Stimulated activated CD4-positive, alpha-beta T cell treated with anti-CD3 and anti-CD28 coated beads, Interleukin-1b, Interleukin-23, amount 100 ng/mL, for 48 hours (primary cell): Measurements from ENCODE around the gene LRRC61.
"Not testable (repeated sequence)": the region's sequence is repeated elsewhere in the genome, so short reads cannot be mapped to it uniquely, and the experiment has no call there.

Source experiments
- DNase-seq: peaks from one replicate; pipeline ENCODE4 v3.0.0-alpha.2; 2020

The LRRC61 gene, protein sequence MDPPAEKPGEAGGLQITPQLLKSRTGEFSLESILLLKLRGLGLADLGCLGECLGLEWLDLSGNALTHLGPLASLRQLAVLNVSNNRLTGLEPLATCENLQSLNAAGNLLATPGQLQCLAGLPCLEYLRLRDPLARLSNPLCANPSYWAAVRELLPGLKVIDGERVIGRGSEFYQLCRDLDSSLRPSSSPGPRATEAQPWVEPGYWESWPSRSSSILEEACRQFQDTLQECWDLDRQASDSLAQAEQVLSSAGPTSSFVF

DNA sequence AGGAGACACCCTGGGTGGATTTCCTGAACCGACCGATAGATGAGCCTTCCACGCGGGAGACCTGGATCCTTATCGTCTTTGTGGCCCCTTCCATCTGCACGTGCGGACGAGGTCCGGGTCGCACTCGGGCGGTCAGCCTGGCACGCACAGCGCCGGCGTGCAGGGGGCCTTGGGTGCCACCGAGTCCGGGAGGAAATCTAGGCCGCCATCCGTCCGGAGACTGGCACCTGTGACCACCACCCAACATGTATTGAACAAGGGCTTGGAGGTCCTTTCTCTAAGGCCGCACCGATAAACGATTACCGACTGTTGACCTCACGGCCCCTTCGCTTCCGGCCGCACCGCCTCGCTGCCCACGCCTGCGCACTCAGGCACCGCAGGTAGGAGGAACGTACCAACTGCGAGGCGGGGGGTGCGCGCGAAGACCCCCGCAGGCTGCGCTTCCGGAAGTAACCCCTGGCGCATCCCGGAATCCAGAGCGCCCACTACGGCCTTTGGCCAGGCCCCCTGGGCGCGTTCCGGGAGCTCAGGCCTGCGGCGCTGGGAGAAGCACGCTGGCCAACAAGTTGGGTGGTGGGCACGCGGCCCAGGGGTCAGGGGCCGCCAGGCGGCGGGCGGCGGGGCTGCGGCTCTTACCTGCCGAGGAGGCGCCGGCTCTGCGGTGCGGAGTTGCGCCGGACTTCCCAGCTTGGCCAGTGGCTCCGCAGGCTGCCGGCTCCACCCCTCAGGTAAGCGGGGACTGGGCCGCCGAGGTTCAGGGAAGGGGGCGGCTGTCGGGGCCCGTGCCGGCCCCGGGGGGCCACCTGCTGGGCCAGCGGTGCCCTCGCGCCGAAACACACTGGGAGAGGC lies at the start of gene LRRC61, which contains the start of gene ACTR3C:
Gene LRRC61 (plus strand): TSS at position 523 of the 849 bp plus-strand sequence. CDS start 13,507 bp downstream, outside the sequence.
Gene ACTR3C (minus strand): TSS at position 713 of the 849 bp plus-strand sequence. CDS start 28,249 bp downstream, outside the sequence.
- DNase-seq = peak; percentile 67

DNA sequence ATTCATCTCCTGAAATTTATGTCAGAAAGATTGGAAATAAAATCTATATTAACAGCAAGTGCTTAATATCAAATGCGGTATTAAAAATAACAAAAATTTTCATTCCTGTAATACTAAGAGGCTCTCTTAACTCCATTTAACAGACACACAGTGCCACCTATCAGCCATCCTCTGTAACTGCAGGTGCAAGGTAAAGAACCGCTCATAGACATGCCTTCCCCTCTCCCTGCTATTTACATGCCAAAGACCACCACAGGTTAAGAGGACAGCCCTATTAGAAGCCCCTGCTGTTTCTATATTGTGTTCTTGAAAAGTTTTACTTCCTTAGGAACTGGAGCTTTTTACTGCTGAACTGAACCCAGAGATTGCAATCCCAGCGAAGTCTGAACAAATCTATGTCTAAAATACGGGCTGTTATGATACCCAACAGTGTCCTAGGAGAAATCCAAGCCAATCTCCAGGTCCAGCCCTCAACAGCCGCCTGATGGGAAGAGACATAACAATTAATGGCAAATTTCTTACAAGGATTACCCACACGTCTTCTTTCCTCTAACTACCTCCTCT lies 46.9 kb upstream of the LRRC61 start:
- DNase-seq = not testable (repeated sequence)

DNA sequence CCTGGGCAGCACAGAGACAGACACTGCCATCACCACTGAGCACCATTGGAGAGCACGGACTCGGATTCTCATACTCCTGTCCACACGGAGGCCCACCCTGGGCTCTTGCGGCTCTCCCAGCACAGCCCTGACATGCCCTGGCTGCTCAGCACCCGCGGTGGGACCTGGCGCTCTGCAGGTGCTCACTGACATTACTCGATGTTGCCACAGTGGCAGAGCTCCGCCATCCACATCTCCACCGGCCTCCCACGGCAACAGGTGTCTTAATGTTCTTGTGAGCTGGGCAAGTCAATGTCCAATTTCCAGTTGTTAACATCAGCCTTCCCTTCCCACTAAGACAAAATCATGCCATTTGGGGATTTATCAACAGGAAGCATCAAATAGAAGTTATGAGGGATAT lies 44.8 kb upstream of the LRRC61 start:
- DNase-seq = not testable (repeated sequence)

DNA sequence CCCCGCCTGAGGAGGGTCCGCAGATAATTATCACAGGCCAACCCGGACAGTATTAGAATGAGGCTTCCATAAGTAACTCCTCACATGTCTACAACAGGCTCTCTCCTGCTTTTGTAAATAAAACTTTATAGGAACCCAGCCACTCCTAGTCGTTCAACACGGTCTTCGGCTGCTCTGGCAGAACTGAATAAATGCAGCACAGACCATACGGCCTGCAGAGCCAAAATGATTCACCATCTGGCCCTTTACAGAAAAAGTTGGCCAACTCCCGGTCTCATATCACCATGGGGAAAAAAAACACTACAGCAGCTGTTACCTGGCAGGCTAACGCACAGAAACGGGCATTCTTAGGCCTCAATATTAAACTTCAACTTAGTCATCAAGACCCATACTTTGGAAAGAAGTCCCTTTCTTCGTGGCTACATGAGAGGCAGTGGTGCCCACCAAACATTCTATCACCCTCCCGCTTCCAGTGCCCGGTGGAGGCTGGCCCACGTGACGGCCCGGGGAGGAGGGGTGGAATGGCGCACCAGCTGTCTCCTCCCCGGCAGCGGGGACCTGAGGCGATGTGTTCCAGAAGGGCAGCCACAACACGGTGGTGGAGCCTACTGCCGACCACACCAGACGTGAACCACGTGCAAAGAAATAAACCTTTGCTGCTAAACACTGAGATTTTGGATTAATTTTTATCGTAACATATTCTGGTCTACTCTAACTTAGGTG lies 41.3 kb upstream of the LRRC61 start:
- not testable (repeated sequence) for DNase-seq

DNA sequence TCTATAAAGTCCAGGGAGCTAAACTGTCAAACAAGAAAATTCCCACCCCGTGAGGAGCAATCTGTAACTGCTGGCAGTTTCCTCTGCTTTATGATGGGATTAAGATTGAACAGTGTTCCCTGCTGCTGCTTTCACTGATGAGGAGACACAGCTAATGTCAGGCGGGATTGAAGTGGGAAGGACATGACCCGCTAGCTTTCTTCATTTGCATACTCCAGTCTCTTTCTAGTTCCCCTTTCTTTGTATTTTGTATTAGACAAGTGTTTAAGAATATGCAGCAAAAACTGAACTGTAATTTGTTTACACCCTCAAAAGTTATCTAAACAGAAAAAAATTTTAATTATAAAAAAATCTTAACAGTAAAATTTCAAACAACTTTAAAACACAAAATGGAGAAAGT lies 40.0 kb upstream of the LRRC61 start:
- DNase-seq = not testable (repeated sequence)

DNA sequence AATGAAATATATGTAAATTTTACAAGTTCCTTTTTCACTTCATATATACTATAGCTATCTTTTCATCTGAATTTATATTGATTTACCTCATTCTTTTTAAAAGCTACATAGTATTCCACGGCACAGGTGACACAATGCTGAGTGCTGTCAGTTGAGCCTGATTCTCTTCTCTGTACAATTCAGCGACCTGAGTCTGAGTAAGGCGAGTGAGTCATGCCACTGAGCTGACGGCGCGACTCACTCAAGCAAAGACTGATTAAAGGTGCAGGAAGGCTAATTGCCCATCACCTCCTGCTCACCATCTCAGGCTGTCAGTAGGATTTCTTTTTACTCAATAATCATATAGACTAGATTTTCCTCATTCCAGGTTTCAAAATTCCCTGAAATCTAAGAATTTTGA lies 39.5 kb upstream of the LRRC61 start:
- DNase-seq = not testable (repeated sequence)

DNA sequence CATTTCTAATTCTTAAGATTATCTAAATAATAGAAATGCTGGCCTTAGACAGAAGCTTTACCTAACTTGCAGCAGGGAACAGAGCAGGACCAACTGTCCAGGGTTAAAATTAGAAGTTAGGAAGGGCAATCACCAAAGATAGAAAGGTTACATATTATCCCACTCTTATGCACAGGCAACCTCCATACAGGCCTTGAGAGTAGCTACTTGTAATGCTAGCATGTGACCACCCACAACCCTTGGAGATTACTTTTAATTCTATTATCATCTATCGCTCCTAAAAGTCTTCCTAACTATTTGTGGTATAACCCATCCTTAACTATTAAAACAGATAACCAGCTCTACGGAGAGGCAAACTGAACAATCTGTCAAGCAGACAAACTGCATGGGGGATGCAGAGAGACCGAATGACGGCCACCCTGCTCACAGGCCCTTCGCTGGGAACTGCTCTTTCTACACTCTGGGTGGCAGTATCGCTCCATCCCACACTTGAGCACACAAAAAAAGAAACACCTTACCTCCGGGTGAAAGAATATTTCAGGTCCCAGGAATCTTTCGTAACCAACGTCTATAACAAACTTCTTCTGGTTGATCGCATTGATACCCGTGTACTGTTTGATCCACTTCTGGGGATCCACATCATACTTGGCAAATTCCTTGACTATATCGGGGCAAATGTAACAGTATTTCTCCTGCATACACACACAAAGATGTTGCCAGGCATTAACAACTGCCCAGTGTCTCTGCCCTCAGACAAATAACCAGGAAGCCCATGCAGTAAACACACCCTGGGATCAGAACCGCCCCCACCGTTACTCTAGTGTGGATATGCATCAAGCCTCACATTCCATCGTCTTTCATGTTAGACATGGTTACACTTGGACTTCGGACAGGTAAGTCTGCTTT lies 37.1 kb upstream of the LRRC61 start:
- DNase-seq = peak; percentile 22

DNA sequence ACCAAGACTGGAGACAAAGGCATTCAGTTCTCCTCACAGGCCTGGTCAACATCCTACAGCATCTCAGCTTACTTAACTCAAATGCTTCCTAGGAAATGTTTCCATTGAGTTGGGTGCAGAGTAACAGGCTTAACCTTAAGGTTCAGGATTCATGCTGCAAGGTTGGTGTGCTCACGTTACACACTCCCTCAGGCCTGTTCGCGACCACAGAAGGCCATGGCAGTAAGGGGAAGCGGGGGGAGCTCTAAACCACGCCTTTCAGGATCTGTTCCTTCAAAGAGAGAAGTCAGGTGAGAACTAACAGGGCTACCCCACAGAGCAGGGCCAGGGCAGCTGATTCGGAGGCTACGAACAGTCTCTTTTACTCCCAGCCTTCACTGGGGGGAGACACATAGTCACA lies 35.3 kb upstream of the LRRC61 start:
- not testable (repeated sequence) for DNase-seq

DNA sequence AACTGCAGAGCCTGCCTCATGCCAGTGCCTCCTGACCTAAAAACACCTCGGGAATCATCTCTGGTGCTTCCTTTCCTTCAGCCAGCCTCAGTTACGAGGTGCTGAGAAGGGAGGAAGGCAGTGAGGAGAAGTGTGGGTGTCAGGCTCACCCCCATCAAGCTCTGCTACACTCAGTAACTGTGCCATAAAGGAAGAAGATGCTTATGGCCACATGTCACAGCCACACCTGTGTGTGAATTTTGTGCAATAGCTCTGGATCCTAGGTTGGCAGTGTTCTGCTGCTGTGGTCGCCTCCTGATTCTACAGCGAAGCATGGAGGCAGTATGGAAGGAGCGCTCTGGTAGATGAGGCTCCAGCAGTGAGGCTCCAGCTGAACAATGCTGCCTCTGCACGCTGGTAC lies 34.3 kb upstream of the LRRC61 start:
- not testable (repeated sequence) for DNase-seq

DNA sequence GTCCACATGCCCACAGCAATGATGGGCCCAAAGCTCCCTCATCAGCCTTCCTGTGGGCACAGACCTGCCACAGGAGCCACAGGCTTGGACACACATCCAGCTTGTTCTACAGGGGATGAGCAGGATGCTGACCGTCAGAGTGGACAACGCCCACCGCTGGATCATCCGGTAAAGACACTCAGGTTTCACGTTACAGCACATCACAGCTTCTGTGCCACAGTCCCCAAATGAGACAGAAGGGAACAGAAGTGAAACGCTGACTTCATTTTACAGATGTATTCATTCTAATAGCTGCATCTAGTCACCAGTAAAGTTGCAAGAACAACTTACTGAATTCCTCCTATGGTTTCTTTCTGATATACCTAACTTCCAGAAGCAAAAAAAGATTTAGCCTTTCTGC lies 32.8 kb upstream of the LRRC61 start:
- not testable (repeated sequence) for DNase-seq

DNA sequence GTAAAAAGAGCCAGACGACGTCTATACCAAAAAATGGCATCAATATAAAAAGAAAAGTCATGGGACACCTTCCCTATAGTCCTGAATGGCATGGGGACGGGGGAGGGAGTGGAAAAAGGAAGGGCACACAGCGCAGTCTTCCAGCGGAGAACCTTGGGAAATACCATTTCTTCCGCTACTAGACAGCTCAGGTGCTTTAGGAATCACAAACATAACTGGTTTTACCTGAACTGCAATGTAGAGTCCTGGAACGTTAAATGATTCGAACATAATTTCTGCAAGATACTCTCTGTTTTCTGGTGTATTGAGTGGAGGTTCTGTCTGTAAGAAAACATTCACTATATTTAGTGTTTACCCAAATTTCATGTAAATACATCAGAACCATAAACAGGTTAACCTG lies 28.1 kb upstream of the LRRC61 start:
- not testable (repeated sequence) for DNase-seq

DNA sequence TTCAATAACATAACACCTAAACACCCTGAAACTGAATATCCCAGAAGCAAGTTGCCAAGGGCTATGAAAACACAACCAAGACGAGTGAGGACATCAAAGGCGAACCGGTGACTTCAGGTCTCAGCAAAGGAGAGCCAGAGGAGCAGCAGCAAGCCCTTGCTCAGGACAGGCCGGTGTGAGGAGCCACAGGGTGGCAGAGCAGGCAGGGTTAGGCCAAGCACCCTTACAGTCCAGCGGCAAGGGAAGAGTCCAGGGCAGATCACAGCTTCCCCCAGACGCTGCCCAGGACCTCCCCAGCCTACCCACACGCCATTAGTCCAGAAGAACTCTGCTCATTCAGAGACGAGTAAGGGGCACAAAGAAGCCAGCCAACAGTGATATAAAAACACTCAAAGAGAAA lies 27.5 kb upstream of the LRRC61 start:
- not testable (repeated sequence) for DNase-seq

DNA sequence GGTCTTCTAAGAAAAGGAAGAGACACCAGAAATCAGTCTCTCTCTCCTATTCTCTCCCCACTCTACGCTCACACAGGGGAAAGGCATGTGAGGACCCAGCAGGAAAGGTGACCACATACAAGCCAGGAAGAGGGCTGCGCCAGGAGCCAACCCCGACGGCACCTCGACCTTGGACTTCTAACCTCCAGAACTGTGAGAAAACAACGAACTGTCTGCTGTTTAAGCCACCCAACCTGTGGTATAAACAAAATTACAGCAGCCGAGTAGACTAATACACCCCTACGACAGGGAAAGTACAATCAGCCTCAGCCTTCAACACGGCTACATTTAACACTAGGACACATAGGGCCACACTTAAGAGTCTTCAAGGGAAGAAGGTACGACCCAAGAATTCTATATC lies 26.4 kb upstream of the LRRC61 start:
- DNase-seq = not testable (repeated sequence)

DNA sequence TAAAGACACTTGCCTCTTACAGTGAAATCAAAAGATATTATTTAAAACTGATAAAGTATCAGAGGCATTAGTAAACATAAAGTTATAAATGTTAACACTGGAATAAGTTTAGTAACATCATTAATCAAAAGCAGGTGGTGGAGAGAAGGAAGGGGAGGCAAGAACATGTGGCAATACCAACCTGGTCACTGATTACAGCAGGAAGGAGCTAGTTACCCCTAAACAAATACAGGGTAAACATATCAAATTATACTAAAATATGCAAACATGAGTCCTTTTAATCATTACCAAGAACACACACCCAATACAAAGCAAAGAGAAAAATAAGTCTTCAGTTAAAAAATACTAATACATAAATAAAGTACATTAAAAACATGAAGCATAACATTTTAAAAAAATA lies 25.2 kb upstream of the LRRC61 start:
- not testable (repeated sequence) for DNase-seq

DNA sequence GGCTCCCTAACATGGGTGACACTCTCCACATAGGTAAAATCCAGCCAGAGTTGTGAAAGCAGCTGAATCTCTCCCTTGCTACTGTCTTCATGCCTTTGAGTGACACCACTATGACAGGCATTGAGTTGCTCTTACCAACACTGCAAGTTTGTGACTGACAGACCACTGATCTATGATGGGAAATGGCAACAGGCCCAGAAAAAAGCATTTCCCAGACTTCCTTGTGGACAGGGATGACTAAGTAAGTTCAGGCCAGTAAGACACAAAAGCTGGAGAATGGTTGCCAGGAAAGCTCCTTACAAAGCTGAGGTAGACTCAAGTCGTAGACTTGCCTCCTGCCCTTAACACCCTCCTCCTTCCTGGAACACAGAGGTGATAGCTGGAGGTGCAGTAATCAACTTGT lies 20.2 kb upstream of the LRRC61 start:
- DNase-seq = not testable (repeated sequence)

DNA sequence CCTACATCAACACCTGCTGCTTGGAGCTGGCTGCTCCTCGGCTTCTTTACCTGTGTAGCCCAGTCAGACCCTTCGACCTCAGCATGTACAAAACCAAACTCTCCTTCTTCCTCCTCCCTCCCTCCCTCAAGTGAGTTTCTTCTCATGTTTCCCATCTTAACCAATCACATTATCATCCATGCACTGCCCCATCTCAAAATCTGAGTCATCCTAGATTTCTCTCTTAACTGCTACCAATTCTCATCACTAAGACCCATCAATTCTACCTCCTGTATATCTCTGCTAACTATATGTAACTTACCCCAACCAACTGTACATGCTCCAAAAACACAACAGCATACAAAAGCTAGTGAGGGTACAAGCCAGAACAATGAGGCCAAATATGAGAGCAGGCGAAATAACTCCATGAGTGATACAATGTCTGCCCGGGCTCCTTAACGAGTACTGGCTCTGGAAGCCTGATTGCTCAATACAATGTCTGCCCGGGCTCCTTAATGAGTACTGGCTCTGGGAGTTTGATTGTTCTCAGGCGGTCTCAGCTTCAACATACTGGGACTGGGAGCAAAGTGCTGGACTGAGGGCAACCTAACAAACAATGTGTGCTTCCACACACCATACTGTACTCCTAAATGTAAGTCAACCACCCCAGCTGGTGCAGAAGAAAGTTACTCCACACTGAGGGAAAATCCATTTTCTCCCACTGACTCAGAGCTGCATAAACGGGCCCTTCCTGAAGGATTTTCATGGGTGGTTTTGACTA lies 18.5 kb upstream of the LRRC61 start:
- not testable (repeated sequence) for DNase-seq

DNA sequence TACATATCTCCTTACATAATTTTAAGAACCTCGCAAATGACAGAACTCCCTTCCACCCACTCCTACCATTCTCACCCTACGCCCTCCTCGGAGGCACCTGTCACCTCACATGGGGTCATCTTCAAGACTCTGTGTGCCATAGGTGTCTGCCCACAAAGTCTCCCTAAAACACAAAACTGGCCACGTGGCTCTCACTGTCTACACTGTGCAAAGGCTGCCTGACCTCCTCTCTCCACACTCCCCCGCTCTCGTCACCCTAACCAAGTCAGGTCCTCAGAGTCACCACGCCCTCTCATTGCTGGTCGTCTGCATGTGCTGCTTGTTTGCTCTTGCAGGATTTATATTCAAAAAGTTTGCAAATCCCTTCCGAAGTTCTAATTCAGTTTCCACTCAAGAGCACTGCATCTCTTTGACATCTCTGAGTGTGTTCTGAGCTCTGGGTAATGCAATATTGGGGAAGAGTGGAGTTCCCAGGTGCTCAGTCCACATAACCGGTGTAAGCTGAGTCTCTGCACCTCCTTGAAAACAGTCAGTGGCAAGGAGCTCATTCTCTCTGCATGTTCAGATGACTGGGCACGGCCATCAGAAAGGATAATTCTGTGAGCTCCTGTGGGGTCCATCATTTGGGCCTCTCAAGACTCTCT lies 17.8 kb upstream of the LRRC61 start:
- not testable (repeated sequence) for DNase-seq

DNA sequence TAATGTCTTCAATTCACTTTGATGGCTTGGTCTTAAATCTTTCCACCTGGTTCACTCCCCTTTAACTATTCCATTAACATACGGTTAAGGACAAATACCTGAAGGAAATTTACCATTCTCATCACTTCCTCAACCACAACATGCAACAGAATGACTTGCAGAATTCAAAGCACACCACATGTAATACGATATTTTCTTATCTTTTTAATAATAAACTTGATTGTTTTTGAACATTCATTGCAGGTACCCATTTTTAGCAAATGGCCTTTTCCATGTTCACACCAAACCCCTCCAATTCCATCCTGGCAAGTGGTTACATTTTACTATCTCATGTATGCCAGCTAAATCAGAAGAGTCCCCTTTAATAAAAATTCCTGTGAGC lies 17.3 kb upstream of the LRRC61 start:
- DNase-seq = not testable (repeated sequence)

DNA sequence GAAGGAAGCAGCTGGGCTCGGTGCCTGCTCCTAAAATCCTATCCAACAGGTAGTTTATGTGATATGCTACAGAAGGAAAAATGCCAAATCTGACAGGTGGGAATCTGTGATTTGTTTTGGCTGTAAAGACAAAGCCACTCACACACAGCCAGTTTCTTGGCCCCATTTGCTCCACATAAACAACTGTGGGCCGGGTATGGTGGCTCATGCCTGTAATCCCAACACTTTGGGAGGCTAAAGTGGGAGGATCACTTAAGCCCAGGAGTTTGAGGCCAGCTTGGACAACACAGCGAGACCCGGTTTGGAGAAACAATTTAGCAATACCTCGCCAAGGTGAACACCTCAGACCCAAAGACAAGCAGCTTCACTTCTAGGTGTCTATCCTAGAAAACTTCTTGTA lies 16.8 kb upstream of the LRRC61 start:
- DNase-seq = not testable (repeated sequence)

DNA sequence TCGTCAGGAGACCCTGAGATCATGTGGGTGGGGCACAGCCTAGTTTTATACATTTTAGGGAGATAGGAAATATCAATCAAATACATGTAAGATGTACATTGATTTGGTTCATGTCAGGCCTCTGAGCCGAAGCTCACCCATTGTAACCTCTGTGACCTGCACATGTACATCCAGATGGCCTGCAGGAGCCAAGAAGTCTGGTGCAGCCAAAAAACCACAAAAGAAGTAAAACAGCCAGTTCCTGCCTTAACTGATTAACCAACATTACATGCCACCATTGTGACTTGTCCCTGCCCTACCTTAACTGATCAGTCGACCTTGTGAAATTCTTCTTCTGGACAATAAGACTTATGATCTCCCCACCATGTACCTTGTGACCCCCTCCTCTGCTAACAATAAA lies 16.0 kb upstream of the LRRC61 start:
- DNase-seq = no peak

DNA sequence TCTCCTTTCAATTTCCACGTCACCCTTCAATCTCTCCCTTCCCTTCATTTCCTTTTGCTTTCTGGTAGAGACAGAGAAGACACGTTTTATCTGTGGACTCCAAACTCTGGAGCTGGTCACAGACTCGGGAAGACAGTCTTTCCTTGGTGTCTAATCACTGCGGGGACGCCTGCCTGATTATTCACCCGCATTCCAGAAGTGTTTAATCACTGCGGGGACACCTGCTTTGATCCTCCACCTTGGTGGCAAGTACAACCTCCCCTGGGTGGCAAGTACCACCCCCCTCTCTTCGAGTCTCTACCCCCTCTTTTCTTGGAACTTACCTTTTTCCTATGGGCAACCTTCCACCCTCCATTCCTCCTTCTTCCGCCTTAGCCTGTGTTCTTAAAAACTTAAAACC lies 15.3 kb upstream of the LRRC61 start:
- no peak for DNase-seq
